GM18873 (cell line): ENCODE data around the gene NUP210L.
"Not testable (repeated sequence)": the region's sequence is repeated elsewhere in the genome, so short reads cannot be mapped to it uniquely, and the experiment has no call there.

Experiments
- ATAC-seq: cut with Tn5 transposase; IDR thresholded peaks from one replicate; pipeline ENCODE4 v1.9.1; 2021; ENCODE audit warnings: mild to moderate bottlenecking, moderate library complexity, moderate number of reproducible peaks; ENCODE audit not compliant: unreplicated experiment, low FRiP score

Gene NUP210L

DNA sequence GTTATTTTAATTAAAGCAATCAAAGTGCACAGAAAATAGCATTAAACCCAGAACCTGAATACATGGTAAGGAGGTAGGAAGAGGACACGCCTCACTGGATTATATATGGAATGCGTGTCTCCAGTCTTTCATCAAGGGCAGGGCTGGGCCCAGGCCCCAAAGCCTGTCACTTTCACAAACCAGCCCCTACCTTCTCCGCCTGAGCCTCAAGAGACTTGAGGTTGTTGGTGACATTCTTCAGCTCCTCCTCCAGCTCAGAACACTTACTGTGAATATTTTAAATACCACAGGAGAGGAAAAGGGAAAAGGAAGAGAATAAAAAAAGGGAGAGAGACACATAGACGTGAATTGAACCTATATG, 16.3 kb upstream of the NUP210L start:
- no peak for ATAC-seq

GRCh38 chr1:154170547-154171222, 15.8 kb upstream of the NUP210L start:
- ATAC-seq, result no peak

GRCh38 chr1:154167461-154167860, 12.6 kb upstream of the NUP210L start:
- no peak for ATAC-seq

DNA sequence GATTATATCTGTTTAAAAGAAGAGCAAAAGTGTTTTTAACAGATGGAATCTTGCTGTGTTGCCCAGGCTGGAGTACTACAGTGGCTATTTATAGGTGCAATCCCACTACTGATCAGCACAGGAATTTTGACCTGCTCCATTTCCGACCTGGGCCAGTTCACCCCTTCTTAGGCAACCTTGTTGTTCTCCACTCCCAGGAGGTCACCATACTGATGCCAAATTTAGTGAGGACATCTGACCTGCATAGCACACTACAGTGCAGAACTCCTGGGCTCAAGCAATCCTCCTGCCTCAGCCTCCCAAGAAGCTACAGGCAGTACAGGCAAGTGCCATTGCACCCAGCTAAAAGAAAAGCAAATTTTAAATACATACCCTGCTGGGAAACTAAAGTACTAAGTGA, 11.3 kb upstream of the NUP210L start:
- ATAC-seq, result no peak

GRCh38 chr1:154159554-154159953, 4.7 kb upstream of the NUP210L start:
- ATAC-seq, result no peak

DNA sequence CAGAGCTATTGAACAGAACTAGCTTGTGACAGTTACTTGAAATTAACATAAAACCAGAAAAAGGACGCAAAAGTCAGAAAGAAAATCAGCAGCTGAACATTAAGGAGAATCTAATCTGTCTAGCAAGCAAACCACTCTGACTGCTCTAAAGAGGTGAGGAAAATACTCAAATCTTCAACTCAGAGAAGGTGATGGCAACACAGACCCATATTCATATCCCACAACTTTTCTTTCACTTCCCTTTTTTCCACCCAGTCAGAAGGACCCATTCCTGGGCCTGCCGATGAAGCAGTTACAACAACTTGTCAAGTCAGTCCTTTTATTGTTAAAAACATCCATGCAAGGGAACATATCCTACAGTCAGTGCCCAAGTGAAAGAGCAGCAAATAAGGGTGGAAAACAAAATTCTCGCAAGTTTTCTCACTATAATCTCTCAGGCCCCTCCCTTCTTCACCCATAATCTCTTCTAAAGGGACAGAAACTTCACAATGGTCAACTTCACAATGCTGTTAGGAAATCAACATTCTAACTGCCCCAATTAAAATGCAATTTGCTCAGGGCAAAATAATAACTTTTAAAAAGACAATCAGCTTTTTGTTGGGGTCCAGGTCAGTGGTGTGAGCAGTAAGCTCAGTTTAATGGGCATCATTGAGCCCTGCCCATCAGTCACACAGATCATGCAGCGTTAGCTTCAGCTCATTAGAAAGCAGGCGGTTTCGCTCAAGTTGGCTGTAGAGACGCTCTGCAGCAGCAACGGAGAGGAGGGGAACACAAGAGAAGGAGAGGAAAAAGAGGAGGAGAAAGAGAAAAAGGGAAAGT, 3.6 kb upstream of the NUP210L start:
- ATAC-seq, result no peak

DNA sequence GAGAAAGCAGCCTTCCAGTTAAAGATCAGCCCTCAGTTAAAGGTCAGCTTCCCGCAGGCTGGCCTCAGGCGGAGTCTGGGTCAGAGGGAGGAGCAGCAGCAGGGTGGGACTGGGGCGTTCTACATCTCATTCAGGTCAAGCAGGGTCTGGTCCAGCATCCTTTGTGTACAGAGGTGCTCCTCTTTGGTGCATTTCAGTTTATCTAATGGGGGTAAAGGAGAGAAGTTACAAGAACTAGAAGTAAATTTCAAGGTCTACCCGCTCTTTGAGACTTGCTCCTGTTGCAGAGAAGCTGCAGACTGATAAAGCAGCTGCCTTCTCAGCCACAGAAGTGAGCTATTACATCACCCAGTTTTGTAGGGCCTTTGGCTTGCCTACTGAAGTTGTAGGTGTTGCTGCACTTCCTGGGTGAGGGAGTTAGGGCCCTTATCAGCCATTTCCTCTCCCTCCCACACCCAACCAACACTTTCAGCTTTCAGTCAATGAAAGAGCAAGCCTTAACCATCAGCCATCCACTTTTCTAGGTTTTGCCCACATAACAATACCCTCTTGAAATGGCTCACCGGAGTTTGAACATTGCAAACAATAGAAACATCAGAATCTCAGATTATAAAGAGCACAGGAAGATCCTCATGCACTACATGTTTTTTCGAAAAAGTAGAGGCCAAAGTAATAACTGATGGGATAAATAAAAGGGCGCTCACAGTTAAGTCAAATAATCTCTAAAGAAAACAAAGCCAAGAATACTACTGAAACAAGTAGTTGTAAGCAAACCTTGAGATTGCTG, 2.8 kb upstream of the NUP210L start:
- ATAC-seq, result no peak

DNA sequence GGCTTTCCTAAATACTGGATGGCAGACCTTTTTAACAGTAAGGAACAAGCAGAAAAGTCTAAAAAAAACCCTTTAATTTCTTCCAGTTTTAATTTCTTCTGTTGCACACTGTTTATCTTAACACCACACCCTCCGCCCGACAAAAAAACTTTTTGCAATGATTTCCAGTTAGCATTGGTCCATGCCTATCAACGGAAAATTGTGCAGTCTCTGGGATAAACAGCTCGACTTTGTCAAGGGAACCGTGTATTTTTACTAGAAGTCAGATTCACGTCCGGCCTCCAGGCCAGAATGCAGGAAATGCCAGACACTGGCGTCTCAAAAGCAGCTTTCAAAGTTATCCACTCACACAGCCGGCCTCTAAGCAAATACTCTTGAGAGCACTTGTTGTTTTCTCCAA, 378 bp upstream of the NUP210L start:
- ATAC-seq, result no peak

DNA sequence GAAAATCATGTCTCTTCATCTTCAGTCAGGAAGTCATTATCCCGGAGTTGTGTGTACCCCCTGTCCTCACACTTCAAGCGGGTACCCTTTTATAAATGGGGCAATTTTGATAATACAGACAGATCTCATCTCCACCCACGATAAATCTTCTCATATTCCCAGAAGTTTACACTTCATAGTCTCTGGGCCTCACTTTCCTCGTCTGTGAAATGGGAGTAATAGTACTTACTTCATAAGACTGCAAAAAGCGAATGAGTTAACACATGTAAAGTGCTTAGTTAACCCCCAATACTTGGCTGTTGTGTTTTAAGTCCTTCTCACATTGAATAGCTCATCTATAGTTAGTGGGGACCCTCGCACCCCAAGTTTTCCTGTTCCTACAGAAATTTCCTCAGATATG, 820 bp downstream of the NUP210L start:
- no peak for ATAC-seq

- no peak for ATAC-seq
These were observed 3.6 kb downstream of the NUP210L start for GRCh38 chr1:154151311-154151710.

DNA sequence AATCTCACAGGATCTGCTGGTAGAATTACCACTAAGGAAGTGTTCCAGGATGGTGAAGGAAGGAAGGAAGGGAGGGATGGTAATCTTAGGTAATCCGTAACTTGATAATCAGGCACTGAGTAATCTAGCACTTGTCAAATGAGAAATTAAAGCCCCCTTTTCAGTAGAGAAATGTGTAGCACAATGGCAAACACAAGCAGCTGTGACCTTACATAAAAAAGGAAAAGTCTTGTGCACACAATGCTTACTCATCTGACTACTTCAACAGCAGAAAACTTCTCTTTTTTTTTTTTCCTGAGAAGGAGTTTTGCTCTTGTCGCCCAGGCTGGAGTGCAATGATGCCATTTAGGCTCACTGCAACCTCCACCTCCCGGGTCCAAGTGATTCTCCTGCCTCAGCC, 6.1 kb downstream of the NUP210L start:
- no peak for ATAC-seq

GRCh38 chr1:154147505-154147904, 7.4 kb downstream of the NUP210L start:
- not testable (repeated sequence) for ATAC-seq

GRCh38 chr1:154145986-154146385, 8.9 kb downstream of the NUP210L start:
- no peak for ATAC-seq

GRCh38 chr1:154142358-154142757, 12.5 kb downstream of the NUP210L start:
- ATAC-seq, result no peak

DNA sequence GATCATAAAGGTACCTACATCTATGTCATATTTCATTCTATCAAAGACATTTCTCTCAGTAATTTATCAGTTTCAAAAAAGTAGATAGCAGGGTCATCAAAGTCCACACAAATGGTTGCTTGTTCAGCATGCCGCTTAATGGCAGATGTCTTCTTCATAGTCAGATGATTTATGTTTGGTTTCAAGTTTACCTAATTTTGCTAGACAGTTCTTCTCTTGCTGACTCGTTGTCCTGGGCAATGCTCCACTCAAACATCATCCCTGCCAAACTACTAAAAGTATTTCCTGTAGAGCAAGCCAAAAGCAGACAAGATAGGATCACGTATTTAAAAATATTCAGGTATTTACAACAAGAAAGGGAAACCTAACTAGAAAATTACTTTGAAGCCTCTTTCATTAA, 13.6 kb downstream of the NUP210L start:
- no peak for ATAC-seq

- ATAC-seq, result no peak
These were observed 17.0 kb downstream of the NUP210L start for GRCh38 chr1:154137888-154138287.

- ATAC-seq, result no peak
These were observed 21.6 kb downstream of the NUP210L start for GRCh38 chr1:154133256-154133655.

DNA sequence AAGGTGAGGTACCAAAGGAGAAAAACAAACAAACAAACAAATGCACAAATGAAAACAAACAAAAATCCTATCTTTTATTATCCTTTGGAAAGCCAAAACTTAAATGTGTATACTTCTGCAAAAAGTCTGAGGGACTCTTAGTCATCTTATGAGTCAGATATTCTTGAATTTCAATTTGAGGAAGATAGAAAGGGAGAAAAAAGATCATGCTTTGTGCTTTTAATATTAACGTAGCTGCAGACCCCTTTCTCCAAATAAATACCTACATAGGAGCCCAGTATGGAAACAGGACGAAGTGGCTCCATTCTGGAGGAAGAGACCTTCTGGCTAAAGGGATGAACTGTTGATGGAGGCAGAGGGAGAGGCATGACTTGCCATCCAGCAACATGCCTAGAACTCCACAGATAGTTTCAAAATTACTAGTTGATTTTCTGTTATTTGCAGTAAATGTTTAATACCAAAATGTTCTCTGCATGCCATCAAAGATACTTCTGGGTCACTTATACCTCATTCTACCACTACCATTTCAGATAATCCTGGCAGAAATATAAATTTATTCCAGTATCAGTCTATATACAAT, 25.4 kb downstream of the NUP210L start:
- ATAC-seq, result no peak

DNA sequence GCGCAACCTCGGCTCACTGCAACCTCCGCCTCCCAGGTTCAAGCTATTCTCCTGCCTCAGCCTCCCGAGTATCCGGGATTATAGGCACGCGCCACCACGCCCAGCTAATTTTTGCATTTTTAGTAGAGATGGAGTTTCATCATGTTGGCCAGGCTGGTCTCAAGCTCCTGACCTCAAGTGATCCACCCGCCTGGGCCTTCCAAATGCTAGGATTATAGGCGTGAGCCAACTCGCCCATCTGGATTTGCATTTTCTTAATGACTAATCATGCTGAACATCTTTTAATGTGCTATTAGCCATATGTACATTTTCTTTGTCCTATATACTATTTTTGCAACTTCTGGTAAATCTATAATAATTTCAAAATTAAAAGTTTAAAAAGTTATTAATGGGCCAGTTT, 31.7 kb downstream of the NUP210L start:
- ATAC-seq, result not testable (repeated sequence)

- ATAC-seq, result no peak
These were observed 37.2 kb downstream of the NUP210L start for GRCh38 chr1:154117642-154118041.

DNA sequence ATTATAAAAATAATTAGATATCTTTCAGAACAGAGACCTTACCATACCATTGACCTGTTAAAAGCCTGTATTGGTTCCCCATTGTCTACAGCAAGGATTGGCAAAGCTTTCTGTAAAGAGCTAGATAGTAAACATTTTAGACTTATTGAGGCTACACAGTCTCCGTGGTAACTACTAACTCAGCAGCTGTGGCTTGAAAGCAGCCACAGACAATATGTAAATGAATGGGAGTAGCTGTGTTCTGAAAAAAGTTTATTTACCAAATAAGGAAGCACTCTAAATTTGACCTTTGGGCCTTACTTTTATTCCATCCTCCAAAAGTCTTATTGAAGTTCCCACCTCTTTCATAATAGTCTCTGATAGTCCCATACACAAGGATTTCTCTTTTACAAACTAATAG, 39.7 kb downstream of the NUP210L start:
- ATAC-seq, result no peak
